ENCODE results near the gene DDAH1. TPM values are rescaled to one million over a fixed set of nuclear protein-coding genes. Genes with fewer than 3 reads are reported as not detected.

DDAH1 gene
- total RNA-seq, 4 donors from 2014 or later: 8.4 to 72.8 (median 27.3) TPM

DNA sequence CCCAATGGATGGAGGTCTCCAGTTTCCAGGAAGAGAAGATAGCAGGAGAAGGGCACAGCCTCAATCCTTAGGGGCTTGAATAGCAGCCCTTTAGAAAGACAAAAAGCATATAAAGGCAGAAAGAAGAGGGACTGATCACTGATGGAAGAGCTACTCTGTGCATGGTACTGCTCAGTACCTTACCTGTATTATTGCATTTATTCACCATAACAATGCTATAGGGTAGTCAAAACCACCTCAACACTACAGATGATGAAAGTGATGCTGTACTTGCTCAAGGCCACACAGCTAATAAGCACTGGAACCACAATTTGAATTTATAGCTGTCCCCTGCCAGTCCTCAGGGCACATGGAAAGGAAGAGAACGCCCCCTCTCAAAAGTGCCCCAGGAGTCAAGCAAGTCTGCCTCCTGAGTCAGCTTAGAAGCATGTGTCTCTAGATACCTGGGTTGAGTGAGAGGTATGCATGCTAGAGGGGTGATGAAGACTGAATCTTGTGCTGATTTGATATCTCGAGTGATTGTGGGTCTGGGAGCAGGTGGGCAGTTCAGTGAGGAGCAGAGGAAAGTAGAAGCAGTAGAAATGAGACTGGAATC lies 13.6 kb downstream of the DDAH1 start:
- Histone ChIP-seq H3K4me1 (peaks cover 0 to 12% (median 0%) of the 10 kb centered on the region in 3 donors), H3K9me3 (no peaks in the 10 kb centered on the region), H3K36me3 (no peaks in the 10 kb centered on the region), H3K27ac (no peak overlapping the region), H3K4me3 (no peak overlapping the region), H3K27me3 (no peaks in the 10 kb centered on the region)
- TF ChIP-seq EP300 (IDR thresholded peaks at IDR 0.05) (no peak), POLR2AphosphoS5 (IDR thresholded peaks at IDR 0.05) (no peak), POLR2A (IDR thresholded peaks at IDR 0.05) (no peak)
- TF ChIP-seq, protein P1, sequence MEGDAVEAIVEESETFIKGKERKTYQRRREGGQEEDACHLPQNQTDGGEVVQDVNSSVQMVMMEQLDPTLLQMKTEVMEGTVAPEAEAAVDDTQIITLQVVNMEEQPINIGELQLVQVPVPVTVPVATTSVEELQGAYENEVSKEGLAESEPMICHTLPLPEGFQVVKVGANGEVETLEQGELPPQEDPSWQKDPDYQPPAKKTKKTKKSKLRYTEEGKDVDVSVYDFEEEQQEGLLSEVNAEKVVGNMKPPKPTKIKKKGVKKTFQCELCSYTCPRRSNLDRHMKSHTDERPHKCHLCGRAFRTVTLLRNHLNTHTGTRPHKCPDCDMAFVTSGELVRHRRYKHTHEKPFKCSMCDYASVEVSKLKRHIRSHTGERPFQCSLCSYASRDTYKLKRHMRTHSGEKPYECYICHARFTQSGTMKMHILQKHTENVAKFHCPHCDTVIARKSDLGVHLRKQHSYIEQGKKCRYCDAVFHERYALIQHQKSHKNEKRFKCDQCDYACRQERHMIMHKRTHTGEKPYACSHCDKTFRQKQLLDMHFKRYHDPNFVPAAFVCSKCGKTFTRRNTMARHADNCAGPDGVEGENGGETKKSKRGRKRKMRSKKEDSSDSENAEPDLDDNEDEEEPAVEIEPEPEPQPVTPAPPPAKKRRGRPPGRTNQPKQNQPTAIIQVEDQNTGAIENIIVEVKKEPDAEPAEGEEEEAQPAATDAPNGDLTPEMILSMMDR (IDR thresholded peaks at IDR 0.05): no peak
- WGBS, 2 donors (ENCODE audit: low coverage in 1 of 2): 100% methylated on average over 1 of the region's 2 CpGs
- ATAC-seq: no peak

DNA sequence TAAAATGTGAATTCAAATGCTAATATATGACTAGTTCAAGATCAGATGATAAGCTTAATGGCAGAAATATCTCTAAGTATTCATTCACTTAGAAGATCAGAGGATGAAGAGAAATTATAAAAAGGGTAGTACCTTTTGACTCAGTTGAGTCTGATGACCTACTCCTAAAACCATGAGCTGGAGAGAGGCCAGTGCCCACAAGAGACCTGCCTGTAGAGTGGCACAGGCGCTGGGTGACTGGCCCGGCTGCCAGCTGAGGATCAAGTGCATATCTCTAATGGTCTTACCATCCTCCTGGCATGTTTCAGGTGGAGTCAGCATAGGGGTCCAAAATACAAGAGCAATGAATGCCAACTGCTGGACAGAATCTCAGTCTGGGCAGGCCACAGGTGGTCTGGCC lies 14.1 kb downstream of the DDAH1 start:
- H3K9me3 ChIP-seq: no peaks in the 10 kb centered on the region
- H3K4me1 ChIP-seq: peaks cover 0 to 12% (median 0%) of the 10 kb centered on the region in 3 donors
- no CpG with 5 or more reads among the region's 2 CpGs for WGBS, 2 donors (ENCODE audit: low coverage in 1 of 2)
- no peak overlapping the region for H3K27ac ChIP-seq
- TF ChIP-seq EP300 (IDR thresholded peaks at IDR 0.05) (no peak), POLR2A (IDR thresholded peaks at IDR 0.05) (no peak), POLR2AphosphoS5 (IDR thresholded peaks at IDR 0.05) (no peak)
- TF ChIP-seq, protein P1 (IDR thresholded peaks at IDR 0.05): no peak
- no peaks in the 10 kb centered on the region for H3K36me3 ChIP-seq
- H3K4me3 ChIP-seq: no peak overlapping the region
- H3K27me3 ChIP-seq: no peaks in the 10 kb centered on the region
- ATAC-seq: no peak

- Histone ChIP-seq H3K4me3 (no peak overlapping the region), H3K36me3 (no peaks in the 10 kb centered on the region), H3K4me1 (peaks cover 0 to 12% (median 0%) of the 10 kb centered on the region in 3 donors), H3K27me3 (no peaks in the 10 kb centered on the region), H3K27ac (peak overlapping the region in 1 of 4 donors; percentile 22), H3K9me3 (no peaks in the 10 kb centered on the region)
- 48 to 69% methylated on average over 3 of the region's 3 CpGs for WGBS, 2 donors (ENCODE audit: low coverage in 1 of 2)
- no peak for ATAC-seq
- no peak for TF ChIP-seq POLR2AphosphoS5 (IDR thresholded peaks at IDR 0.05)
- no peak for TF ChIP-seq EP300 (IDR thresholded peaks at IDR 0.05)
- TF ChIP-seq, protein P1 (IDR thresholded peaks at IDR 0.05): no peak
- TF ChIP-seq POLR2A (IDR thresholded peaks at IDR 0.05): no peak
Measured at GRCh38 chr1:85449356-85449755, 15.6 kb downstream of the DDAH1 start.

- Histone ChIP-seq H3K36me3 (no peaks in the 10 kb centered on the region), H3K9me3 (no peaks in the 10 kb centered on the region), H3K27ac (peak overlapping the region in 1 of 4 donors; percentile 46), H3K4me3 (no peak overlapping the region), H3K4me1 (peaks cover 0 to 5% (median 0%) of the 10 kb centered on the region in 3 donors), H3K27me3 (no peaks in the 10 kb centered on the region)
- WGBS, 2 donors (ENCODE audit: low coverage in 1 of 2): 22 to 65% methylated on average over 1 to 2 of the region's 2 CpGs
- TF ChIP-seq, protein P1 (IDR thresholded peaks at IDR 0.05): no peak
- TF ChIP-seq POLR2AphosphoS5 (IDR thresholded peaks at IDR 0.05) (peak; percentile 13), EP300 (IDR thresholded peaks at IDR 0.05) (no peak)
- no peak for ATAC-seq
Measured at GRCh38 chr1:85448358-85448757, 16.6 kb downstream of the DDAH1 start.

Measured in gastroesophageal sphincter (tissue), 4 donors.